HG03439 (cell line): ENCODE data around the gene STK17A.

Experiments
- ATAC-seq: cut with Tn5 transposase; IDR thresholded peaks from one replicate; pipeline ENCODE4 v1.9.1; 2021; ENCODE audit warnings: mild to moderate bottlenecking, moderate library complexity; ENCODE audit not compliant: unreplicated experiment

STK17A gene

DNA sequence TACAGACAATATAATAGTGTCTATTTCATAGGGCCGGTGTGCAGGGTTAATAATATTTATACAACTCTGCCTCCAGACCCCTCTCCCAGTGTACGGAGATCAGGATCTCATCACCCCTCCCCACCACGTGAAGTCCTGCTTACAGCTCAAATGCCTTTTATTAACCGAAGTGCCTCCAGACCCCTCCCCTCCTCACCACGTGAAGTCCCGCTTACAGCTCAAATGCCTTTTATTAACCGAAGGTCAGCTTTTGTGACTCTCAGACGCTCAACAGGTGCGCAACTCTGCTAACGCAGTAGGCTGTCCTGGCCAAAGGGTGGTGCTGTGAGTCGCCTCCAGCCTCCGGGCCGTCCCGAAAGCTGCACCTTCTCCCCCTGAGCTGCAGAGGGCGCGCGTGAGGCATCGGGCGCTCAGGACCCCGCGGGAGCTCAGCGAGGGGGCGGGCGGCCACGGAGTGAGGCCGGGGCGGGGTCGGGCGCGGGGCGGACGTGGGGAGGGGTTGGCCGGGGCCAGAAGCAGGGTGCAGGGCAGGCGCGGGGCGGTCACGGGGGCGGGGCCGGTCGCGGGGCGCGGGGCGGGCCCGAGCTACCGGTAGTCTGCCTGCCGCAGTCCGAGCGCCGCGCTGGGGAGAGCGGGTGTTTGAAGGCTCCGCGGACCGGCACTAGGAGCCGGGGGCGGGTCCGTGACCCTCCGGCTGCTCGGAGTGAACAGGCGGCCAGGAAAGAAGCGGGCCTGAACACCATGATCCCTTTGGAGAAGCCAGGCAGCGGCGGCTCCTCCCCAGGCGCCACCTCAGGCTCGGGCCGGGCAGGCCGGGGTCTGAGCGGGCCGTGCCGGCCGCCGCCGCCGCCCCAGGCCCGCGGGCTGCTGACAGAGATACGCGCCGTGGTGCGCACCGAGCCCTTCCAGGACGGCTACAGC, at the start of gene STK17A:
Gene STK17A (plus strand): TSS at position 606 of the 921 bp plus-strand sequence. CDS start 136 bp downstream, at position 742.
- peak; percentile 69 for ATAC-seq

DNA sequence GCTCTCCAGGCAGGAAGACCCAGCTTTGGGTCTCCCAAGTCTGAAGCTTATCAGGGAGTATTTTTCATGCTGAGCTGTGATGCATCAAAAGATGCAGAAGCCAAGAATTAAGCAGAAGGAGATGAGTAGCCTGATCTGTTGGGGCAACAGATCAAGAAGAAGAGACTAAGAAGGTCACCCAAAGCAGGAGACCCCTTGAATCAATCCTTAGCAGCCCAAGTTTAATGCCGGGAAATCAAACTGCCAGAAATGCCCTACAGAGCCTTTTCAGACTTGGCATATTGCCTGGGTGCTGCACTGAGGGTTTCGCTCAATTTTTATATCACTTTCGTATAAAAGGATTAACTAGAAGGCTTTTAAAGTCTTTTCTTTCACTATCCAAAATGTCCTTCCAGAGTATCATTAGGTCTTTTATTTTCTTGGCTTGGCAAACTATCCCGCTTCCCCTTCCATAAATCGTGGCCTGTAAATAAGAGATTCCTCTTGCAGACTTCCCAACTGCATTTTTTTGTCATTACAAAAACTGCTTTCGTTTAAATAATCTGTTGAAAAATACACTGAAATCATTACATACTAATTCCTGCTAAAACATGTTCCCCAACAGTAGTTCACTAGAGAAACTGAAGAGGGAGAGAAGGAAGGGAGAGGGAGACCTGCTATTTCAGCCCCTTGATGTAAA, 49.0 kb upstream of the STK17A start:
- ATAC-seq, result no peak

DNA sequence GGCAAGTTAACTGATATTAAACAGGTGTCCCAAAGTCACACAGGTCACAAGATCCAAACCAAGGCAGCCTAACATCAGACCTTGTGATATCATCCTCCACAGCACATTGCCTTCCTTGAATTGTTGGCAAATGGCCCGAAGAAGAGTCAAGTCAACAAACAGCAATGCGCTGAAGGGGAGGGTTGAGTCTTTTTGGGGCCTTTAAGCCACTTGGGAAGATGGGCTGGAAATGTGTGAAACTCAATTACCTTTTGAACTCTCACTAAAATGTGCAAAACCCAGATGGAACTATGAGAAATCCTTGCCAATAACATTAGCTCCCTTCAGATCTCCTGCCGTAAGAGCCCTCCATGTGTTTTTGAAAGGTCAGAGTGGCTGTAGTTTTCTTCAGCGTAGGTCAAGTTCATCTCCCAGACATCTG, 47.9 kb upstream of the STK17A start:
- no peak for ATAC-seq

DNA sequence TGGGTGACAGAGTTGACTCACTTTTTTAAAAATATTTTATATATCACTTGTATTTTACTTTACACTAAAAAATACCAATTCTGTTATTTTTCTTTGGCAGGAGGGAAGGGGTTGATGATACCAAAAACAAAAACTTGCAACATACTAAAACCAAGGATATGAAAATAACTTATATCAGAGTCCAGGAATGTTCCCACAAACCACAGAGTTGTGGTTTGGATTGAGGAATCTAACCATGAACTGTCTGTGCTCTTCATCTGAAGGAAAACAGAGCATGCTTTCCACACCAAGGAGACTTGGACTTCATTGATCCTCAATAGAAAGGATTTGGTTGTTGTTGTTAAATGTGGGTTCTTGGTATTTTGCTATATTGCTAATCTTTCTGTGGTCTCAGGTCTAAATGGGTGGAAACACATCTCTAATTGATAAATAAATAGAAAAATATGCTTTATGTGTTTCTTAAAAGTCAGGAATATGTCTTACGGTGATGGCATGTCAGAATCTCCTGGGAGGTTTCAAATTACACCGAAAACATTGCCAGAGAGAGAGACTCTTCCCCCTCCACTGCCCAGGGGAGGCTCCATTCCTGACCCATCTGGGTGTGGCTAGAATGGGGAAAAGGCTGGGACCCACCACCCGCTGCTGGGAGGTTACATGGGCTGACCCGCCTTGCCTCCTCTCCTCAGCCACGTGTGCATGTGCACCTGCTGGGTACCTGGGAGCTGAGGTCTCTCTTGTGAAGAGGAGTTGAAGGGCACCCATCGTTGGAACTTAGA, 46.9 kb upstream of the STK17A start:
- ATAC-seq, result no peak

DNA sequence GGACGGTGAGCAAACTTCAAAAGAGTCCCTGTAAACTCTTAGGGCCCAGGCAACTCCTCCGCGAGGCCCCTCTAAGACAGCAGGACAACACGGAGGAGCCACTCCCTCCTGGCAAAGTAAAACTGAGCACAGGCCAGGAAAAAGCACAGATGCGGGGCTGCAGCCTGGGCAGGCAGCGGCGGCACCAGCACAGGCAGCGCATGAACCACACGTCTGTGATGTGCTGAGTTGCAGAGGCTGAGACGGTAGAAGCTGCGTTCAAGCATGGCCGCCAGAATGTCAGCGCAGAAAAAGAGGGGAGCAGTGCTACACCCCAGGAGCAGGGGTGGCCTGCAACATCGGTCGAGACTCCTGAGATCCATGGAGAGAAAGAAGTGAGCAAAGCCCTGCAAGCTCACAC, 46.1 kb upstream of the STK17A start:
- no peak for ATAC-seq

DNA sequence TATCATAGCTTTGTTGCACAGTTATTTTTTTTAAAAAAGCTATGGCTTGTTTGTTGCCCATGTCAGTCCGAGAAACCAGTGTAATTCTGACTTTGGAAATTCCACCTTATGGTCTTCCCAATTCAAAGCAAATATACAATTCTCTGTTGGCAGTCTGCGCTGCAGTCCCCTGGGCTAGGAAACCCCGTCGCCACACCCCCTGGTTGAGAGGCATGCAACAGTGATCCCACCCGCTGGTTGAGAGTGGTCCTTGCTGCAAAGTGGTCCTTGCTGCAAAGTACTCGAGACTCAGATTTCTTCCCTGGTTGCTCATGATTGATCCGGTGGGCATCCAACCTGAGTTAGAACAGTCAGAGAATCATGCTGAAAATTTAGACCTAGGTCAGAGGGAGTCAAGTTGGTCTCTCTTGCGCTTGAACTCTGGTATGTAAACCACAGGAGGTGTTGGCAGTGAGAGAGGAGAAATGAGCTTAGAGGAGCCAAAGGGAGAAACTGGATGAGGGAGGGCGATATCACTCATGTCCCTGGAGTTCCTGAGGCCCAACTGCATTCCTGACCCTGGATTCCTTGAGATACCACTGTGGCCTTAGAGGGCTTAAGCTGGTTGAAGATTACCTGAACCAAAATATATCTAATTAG, 45.0 kb upstream of the STK17A start:
- ATAC-seq, result no peak

DNA sequence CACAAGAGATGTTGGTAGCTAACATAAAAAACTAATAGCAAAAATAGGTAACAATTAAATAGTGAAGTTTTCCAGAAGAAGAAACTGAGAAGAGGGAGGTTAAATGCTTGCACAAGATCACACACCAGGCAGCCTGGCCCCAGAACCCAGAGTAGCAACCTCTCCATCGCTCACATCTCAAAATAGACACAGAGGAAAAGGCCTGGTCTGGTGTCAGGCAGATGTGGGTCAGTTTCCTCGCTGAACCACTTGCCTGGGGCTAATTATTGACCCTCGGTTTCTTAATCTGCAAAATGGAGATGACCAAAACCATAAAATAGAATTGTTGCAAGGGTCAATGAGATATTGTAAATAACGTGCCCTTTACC, 44.5 kb upstream of the STK17A start:
- ATAC-seq, result no peak

DNA sequence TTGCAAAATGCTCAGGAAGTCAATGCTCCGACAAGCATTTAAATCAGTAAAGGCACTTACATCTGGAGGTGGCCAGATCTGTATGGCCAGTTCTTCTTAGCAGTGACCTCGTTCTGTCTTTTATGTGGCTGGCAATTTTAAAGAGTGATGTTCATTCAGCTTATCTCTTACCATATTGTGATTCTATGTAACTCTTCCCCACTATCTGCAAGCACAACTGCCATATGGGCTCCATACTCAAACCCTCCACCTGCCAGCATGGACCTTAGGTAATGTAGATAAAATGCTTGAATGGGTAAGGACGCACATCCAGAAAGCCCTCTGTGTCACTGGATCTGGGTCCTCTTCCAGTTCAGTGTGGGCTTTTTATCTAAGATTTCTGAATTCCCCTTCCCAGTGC, 42.4 kb upstream of the STK17A start:
- ATAC-seq, result no peak

DNA sequence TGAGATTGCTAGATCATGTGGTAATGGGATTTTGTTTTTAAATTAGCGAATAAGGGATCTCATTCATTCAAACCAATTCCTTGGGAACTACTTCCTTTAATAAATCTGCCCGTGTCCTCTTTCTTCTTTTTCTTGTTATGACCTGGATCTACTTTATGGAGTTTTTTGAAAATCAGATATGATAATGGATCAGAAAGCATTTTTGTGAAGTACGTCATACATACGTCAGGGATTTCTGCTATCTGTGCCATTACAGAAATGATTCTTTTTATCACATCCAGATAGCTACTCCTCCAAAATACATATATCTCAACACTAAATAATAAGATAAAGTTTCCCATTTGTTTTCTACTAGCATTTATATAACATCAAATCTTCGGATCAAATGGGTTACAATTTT, 40.2 kb upstream of the STK17A start:
- ATAC-seq, result no peak

DNA sequence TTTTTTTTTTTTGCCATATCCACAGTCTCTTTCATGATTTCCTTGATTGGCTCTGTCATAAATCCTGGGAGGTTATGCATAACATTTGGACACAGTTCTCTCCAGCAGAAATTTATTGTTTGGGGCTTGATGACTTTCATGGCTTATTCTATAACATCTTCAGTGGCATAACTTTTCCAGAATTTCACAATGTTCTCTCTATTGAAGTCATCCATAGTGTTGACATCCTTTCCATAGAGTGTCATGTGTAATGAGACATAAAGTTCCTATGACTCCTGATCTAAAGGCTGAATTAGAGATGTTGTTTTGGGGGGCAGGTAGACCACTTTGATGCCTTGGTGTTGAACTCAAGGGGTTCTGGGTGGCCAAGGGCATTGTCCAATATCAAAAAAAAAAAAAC, 36.7 kb upstream of the STK17A start:
- ATAC-seq, result no peak

DNA sequence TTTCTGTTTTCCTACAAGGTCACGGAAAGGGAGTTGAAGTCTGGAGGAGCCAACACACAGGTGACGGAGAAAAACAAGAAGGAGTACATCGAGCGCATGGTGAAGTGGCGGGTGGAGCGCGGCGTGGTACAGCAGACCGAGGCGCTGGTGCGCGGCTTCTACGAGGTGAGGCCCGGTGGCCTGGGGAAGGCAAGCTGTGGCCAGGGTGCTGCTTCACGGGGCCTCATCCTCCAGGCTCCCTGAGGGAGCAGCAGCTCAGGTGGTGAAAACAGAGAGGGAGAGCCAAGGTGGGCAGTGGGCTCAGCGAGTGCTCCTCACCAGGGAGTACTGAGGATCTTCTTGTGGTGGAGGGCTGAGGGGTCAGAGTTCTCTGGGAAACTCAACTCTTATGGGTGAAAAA, 32.5 kb upstream of the STK17A start:
- ATAC-seq, result no peak

DNA sequence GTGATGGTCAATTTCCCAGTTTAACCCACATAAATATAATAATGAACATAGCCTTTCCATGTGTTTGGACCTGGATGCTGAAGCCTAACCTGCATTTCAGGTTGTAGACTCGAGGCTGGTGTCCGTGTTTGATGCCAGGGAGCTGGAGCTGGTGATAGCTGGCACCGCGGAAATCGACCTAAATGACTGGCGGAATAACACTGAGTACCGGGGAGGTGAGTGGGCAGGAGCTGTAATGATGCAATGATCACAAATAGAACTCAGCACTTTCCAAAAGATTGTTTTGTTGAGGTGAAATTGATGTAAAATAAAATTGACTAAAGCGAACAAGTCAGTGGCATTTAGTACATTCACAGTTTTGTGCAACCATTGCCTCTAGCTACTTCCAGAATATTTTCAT, 30.8 kb upstream of the STK17A start:
- ATAC-seq, result no peak

DNA sequence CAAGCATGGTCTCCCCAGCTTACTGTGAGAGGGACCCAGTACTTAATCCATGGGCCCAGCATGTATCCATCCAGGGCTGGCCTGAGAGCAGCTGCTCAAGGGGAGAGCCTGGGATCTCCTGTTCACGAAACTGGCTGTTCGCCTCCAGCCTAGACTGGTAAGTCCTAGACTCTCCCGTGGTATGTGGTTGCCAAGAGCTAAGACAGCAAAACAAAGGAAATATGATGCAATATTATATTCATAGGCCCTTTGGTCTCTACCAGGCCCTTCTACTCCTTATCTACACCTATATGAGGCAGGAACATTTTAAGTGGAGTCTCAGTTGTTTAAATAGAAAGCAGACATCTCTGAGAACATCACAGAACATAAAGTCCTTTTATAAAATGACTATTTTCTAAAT, 28.9 kb upstream of the STK17A start:
- no peak for ATAC-seq

DNA sequence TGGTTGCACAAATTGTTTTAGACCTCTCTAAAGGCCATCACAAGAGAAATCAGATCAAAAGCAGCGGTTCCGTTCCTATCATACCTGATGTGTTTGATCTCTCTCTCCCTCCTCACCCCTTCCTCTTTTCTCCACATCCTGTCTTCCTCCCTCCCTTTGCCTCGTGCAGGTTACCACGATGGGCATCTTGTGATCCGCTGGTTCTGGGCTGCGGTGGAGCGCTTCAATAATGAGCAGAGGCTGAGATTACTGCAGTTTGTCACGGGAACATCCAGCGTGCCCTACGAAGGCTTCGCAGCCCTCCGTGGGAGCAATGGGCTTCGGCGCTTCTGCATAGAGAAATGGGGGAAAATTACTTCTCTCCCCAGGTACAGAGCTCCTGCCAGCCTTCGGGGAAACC, 28.5 kb upstream of the STK17A start:
- no peak for ATAC-seq

DNA sequence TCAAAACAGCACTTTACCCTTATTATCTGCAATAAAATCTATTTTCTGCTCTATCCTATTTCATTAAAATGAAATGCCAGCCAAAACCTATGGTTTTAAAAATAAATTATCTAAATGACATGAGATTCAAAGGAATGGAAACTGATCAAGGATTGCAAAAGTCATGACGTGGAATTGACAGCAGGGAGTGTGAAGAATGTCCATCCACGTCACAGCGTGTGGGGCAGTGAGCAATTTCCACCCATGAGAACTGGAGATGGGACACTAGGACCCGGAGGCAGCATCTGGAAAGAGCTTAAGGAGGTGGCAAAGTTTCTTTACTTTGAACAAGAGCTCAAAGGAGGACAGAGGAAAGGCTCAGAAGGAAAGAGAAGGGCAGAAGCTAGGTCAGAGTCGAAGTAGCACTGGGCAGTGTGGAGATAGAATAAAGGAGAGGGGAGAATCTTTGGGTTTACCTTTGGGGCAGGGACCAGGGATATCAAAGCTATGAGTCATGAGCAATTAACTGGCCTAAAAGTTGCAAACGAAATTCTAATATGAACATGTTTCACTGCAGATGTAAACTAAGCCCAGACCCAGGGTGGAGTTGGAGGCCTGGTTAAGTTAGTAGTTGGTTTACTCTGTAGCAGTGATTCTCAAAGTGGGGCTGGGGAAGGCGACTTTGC, 24.9 kb upstream of the STK17A start:
- no peak for ATAC-seq

DNA sequence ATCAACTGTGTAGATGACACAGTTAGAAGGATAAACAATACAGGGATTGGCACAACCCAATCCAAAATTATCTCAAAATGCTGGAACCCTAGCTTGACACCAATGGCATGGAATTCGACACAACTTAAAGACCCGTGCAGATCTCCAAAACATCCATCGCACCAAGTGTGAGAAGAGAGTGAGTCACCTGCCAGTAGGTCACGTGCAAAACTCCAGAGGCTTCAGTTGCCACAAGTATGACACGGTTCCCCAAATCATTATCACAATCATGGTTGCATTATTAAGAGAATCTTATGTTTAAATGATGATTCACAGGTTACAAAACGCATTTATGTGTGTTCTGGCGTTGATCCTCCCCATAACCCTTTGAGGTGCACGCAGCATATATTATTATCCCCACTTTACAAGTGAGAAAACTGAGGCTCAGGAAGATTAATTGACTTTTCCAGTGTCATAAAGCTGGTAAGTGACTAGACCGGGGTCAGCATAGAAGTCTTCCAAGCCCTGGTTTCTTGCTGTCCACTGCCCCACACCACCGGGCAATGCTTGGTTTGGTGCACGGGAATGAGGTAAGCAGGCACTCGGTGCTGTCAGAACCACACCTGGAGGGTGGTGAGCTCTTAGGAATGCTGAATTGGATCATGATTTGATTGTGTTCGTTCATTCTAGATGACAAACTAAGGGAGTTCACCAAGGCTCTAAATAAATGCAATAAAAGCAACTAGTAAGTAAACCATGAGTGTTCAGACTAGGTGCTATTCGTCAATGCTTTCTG, 23.6 kb upstream of the STK17A start:
- ATAC-seq, result no peak

DNA sequence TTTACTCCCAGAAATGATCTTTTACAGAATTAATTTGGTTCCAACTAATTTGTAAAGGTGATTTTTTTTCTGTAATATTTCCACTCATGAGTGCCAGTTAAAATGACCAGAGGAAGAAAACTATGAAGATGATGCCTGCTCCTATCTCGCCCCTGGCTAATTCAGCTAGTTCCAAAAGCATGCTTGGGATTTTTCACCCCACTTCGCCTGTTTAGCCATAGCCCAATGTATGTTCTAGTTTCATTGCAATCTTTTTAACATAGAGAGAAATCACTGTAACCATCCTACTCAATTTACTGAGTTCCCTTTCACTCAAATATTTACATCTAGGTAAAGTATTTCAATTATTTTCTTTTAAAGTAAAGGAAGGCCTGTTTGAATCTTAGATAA, 23.0 kb upstream of the STK17A start:
- no peak for ATAC-seq

DNA sequence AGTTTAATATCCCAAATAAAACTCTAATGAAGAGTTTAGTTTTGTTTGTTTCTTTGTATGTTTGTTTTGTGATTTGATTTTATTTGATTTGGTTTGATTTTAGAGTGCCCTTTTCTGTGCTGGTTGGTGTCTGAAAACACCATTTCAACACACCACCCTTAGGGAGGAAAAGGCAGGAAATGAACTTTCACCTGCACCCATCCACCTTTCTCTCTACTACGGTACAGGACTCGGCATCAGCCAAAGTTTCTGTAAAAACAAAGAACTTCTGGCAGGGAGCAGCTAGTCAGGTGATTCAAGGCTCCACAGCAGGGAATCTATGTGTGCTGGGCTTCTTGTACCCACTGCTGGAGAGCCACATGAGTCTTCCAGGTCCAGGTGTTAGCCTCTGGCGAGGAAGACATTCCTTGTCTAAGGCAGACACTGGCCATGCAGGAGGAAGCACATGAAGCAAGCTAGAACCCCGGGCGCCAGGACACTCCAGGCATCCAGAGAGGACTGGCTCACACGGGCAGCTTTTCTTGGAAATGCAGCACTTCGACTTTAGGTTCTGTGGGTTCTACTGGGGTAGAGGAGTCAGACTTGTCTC, 22.1 kb upstream of the STK17A start:
- ATAC-seq, result no peak

DNA sequence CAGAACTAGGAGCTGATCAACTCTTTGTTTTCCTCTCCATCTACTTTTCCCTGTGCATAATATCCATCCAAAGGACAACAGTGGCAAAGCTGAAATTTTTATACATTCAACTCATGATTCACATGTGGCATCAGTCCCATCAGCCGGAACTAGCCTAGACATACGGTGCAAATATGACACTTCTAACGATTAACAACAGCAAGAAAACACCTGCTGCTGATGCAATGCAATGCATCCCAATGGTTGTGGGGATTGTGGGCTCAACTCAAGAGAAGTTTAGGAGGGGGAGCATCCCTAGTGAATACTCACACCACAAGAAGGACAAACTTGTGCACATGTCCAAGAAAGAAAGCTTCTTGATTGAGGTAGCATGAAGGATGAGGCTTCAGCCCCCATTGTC, 20.5 kb upstream of the STK17A start:
- no peak for ATAC-seq
